Stimulated activated CD8-positive, alpha-beta memory T cell treated with anti-CD3 and anti-CD28 coated beads, Interleukin-15, amount 100 ng/mL, for 24 hours (primary cell): ENCODE results near the gene POFUT2.

Experiments
- DNase-seq: peaks from one replicate; pipeline ENCODE4 v3.0.0-alpha.2; 2020; ENCODE audit warnings: low read depth

The POFUT2 gene

DNA sequence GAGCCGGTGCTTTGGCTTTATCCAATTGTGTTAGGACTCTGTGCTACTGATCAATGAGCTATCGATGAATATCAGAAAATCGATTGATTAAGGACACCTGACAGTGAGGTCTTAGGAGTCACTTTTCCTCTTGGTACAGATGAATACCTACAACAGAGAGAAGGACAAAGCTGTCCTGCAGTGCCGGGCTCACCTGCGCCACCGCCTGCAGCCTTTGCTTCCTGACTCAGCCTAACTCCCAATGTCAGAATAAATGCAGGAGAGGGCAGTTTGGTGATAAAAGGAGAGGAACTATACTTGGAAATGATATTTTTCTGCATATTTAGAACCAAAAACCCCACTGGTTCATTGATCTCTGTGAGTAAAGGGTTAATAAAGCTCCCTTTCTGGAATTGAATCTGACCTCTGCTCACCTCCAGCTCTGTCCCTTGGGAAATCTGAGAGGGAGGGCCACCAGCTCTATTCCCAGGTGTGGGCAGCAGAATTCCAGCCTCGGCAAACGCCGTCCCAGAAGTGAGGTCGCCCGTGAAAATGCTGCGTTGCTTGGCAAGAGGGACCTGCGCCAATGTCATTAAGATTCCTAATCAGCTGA lies 39.3 kb downstream of the POFUT2 start:
- no peak for DNase-seq

DNA sequence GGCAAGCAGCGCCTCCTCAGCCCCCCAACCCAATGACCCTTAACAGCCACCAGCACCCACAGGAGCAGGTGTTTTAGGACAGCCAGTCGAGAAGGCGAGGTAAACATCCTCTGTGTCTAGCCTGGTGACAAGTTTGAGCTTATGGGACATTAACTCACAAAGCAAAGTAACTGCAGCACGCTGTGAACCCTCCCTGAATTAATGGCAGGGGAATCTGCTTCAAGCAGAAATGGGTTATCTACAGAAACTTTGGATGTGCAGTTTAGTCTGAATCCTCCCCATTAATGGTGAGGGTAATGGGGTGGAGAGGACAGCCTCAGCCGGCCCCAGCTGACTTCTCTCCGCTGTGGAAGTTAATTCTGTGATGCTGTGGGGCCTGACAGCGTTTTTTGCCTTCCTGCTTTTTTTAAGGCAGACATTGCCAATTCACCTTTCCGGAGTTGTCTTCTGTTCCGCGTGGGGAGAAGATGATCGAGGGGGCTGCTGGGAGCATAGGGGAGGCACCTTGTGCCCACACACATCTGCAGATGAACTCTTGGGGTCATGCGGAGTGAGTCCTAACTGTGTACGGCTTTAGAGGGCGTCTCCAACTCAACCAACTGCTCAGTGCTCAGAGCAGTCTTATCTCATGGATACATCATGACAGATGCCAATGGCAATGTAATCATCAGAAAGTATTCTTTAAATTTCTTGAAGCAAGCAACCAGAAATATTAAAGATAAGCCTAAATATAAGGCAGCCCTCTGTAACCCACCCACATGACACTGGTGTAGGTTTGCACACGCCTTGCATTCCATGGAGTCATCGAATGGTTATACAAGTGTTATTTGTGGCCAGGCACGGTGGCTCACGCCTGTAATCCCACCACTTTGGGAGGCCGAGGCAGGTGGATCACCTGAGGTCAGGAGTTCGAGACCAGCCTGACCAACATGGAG lies 41.0 kb downstream of the POFUT2 start:
- no peak for DNase-seq

DNA sequence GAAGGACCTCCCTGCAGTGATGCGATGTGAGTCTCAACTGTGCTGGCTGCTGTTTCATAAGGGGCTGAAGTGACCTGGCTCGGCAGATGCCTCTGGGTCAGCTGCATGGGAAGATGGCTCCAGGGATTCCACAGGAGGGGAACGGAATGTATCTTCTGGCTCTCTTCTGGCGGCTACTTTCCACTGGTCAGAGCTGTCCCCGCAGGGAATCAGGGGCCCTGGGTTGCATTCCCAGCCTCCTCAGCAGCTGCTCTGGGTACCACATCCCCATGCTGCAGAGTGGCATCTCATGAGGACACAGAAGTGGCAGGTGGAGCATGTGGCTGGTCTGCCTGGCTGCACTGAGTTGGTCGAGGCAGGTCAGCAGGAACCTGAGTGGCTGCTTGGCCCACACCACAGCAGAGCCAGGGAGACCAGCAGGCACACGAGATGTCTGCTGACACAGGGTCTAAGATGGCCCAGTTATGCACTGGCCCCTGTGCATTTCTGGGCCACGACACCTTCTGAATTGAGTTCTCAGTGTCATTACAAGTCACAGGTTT lies 42.8 kb downstream of the POFUT2 start:
- no peak for DNase-seq

DNA sequence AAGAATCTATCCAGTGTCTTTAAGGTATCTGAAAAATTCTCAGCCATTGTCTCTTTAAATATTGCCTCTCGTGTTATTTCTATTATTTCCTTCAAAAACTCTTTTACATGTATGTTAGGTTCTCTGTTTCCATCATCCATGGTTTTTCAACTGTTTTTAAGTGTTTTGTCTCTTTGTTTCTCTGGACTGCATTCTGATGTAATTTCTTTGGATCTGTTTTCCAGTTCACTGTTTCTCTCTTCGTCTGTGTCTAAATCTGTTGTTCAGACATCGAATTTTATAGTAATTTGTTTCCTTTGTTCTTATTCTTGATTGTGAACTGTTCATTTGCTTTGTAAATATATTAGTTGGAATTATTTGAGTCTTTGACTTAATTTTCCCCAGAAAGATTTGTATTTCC lies 44.1 kb downstream of the POFUT2 start:
- DNase-seq = no peak

DNA sequence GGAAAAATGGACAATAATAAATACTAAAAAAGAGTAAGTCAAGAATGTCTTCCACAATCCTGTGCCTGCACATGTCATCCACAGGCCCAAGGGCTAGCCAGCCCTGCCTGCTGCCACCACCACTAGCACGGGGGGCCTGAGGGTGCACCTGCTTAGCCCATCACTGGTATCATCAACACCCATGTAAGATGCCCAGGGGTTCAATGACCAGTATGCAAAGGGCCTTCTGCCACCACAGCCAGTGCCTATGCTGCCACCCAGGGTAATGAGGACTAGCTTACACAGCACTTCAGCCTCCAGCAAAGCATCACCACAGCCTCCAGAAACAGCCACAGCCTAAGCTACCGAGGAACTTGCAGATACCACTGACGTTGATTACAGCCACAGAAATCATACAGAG lies 46.3 kb downstream of the POFUT2 start:
- no peak for DNase-seq

DNA sequence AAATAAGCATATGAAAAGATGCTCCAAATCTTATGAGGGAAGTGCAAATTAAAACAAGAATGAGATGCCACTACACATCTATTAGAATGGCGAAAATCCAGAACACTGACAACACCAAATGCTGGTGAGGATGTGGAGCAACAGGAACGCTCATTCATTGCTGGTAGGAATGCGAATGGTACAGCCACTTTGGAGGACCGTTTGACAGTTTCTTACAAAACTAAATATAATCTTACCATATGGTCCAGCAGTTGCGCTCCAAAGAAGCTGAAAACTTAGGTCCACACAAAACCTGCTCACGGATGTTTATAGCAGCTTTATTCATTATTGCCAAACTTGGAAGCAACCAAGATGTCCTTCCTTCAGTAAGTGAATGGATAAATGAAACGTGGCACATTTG lies 50.3 kb downstream of the POFUT2 start:
- DNase-seq = no peak

DNA sequence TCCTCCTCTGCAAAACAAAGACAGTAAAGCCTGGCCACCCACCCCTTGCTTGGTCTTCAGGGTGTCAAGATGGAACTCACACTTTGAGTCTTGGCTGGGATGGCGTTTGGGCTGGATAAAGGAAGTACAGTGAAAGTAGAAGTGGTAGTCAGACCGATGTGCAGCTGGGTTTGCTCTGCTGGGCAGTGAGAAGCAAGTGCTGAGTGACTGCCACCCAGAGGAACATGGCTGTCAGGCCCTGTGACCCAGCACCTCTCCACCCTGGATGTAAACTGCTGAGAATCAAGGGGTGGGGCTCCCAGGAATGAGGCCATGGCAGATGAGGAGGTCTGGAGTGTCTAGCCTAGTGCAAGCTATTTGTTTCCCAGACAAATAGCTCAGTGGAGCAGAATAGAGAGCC lies 51.2 kb downstream of the POFUT2 start:
- DNase-seq = no peak

DNA sequence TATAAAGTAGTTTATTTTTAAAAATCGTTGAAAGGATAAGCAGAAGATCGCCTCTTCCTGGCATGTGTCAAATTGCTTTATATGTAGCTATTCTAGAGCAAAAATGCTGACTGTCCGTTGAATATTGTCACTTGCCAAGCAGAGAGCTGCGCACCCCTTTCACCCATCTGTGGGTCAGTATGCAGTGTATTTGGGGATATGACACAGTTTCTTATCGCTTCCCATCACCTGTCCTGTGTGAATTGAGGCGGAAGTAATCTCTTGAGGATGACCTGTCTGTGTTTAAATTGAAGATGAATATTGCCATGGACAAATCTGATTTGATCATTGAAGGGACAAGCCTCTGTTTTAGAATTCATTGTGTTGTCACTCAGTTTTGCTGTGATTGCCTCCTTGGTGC lies 52.2 kb downstream of the POFUT2 start:
- no peak for DNase-seq

DNA sequence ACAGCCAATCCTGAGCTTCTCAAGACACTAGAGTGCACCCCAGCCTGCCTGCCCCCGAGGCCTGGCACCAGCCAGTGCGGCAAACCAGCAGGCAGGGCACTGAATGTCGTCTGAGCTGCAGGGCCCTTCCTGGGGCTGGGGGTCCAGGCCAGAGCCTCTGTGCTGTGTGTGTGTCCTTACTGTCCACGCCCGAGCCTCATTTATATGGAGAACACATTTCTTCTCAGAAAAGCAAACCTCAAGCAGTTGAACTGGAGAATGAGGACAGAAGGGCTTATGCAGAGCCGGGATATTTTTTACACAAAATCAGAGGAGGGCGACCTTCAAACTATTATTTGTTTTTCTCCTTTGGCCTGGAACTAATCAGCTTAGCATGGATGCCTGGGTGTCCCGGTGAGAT lies 52.7 kb downstream of the POFUT2 start:
- DNase-seq = no peak

DNA sequence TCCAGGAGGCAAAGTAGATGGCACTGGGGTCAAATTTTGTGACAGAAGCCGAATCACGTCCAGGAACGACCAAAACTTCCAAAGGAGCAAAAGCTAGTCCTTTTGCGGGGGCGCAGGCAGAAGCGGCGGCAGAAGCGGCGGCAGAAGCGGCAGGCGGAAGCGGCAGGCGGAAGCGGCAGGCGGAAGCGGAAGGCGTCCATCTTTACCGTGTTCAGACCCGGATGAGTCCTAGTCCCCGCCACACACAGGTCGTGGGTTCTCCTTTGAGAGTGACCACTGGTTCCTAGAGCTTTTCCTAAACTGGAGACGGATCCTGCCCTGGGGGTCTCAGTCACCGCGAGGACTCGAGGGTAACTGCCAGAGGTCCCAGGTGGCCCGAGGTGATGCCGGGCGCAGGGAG lies 53.6 kb downstream of the POFUT2 start:
- no peak for DNase-seq

DNA sequence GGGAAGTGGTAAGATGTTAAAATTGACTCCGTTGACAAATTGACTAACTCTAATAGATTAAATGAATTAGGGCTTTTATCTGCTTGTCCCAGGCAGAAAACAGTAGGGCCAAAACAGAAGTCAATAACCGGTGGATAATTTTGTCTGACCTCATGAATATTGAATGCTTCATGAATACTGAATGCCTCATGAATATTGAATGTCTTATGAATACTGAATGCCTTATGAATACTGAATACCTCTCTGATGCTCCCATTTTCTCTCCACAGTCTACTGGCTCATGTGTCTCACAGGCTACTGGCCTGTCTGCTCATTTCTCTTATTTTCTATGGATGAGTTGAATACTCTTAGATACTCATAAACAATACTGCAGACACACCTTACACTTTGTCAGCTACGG lies 56.0 kb downstream of the POFUT2 start:
- DNase-seq = no peak

DNA sequence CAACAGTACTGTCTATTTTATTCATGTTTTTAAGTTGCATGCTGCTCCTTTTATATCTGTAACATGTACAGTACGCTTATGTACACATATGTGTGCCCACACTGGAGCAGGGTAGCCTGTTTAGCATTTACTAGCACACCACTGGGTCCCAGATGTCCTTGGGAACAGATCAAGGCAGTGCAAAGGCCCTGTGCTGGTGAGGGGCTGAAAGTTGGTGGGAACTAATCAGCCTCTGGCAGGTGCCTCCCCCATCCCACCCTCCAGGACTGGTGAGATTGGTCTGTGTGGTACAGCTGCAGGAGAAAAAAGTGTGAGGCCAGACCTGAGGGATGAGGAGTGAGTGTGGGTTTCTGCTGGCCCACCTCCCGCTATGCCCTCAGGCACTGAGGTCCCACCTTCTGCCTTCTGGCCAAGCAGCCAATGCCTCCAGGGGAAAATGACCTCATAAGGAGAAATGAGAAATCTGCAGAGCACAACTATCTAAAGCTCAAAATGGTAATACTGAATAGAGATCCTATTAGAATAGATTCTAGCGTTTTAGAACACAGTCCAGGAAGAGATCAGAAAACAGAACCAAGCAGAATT lies 58.9 kb downstream of the POFUT2 start:
- no peak for DNase-seq

DNA sequence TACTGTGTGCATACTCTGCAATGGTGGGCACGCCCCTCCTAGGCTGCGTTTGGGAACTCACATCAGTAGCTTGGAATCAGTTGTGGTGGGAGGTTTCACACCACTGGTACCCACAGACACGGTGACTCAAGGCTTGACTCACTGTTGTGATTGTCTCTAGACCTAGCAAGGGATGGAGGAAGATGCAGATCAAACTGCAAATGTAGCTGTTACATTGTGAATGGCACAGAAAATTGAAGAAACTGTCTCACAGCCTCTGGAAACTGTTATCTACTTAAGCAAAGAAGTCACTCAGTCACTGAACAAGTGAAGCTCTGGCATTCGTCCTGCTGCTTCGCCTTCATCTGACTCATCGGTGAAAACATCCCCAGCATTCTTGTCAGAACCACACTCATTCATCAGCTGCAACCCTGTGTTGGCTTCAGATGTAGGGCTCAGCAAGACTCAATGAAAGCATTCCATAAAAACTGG lies 59.5 kb downstream of the POFUT2 start:
- peak; percentile 38 for DNase-seq

DNA sequence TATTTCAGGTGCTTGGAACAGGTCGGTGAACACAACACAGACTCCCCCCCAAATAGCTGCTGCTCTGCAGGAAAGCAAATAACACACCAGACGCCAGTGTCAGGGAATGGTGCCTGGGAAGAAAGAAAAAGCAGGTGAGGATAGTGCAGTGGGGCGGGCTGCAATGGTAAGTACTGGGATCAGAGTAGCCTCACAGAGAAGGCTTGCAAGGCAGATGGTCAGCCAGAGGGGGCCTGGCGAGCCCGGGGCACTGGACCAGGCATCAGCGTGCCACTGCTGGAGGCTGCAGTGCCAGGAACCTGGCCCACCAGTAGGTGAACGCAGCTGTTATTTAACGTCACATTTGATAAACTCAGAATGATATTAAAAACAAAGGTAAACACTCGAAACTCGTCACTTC lies 60.0 kb downstream of the POFUT2 start:
- no peak for DNase-seq

DNA sequence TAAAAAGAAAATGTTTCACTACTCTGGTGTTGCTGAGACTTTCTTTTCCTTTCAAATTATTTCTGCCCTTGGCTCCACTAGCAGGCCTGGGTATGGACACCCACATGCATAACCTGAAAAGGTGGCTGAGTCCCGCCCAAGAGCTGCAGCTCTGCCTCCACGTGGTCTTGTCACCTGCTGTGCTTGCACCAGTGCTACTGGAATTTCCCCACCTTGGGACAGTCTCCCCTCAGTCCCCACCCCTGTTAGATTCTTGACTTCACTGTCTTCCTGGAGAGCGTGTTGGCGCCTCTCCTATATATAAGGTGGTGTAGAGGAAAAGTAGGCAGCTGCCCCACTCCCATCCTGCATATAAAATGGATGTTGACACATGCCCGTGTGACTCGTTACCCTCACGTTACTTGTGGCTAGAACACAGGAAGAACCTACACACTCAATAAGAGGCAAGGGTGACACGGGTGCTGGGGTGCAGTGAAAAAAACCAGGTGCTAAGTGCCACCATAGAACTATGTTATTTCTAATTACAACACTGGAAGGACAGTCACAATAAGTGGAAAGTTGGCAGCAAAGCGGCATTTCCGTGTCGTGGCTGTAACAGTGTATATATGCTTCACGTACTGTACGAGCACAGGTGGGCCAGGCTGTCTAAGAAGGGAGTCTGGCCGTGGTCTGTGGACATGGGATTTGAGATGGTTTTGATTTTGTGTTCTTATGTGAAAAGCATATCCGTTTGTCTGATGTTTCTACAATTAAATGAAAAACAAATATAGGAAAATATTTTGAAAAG lies 61.0 kb downstream of the POFUT2 start:
- DNase-seq = no peak

DNA sequence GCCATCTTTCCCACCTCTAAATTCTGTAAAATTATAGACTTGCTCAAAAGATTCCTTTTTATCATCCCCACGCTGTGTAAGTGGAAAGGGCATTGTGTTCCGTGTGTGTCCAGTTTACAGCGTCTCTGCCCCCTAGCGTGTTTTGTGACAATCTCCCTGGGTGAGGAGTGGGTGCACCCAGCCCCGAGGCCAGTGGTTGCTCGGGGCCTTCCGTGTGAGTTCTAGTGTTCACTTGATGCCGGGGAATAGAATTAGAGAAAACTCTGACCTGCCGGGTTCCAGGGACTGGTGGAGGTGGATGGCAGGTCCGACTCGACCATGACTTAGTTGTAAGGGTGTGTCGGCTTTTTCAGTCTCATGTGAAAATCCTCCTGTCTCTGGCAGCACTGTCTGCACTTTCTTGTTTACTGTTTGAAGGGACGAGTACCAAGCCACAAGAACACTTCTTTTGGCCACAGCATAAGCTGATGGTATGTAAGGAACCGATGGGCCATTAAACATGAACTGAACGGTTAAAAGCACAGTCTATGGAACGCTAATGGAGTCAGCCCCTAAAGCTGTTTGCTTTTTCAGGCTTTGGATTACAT lies 61.9 kb downstream of the POFUT2 start:
- DNase-seq = no peak

DNA sequence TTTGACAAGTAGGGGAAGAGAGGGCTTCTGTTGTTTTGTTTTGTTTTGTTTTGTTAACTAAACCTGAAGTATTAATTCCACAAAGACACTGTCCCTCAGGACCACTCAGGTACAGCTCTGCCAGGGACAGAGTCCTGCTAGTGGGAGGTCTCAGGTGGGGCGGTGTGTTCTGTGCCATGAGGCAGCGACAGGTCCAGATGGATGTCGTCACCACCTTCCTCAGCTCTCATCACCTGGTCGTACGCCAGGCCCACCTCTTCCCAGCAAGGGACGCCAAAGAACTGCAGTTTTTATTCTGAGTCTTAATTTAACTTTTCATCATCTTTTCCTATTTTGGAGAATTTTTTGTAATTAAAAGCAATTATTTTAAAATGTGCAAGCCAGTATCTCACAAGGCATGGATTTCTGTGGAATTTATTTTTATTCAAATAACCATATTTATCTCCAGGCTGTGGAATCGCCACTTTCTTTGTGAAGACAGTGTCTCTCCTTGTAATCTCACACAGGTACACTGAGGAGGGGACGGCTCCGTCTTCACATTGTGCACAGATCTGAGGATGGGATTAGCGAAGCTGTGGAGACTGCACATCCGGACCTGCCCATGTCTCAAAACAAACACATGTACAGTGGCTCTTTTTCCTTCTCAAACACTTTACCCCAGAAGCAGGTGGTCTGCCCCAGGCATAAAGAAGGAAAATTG lies 62.5 kb downstream of the POFUT2 start:
- DNase-seq = no peak

DNA sequence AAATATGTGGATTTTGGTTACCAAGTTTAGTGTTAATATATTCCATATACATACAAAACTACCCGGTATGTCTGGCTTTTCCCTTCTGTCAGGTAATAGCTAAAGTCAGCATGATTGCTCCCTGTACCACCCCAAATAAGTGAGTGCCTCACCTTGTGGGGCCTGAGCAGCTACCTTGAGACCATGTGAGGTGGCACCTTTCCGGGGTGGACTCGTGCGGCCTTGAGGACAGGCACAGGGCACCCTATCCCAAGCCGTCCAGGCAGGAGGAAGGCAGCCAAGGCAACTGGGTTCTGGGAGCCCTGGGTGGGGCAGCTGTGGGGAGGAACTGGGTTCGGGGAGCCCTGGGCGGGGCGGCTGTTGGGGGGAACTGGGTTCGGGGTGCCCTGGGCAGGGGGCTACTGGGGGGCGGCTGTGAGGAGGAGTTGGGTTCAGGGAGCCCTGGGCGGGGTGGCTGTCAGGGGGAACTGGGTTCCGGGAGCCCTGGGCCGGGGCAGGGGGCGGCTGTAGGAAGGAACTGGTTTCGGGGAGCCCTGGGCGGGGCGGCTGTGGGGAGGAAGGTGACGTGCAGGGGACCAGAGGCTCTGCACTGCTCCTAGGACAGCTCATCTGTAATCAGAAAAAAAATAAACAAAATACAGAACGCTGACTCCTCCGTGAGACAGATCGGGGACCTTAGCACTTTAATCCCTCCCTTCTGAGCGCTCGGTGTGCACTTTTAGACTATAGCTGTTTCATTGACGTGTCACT lies 63.3 kb downstream of the POFUT2 start:
- DNase-seq = no peak

DNA sequence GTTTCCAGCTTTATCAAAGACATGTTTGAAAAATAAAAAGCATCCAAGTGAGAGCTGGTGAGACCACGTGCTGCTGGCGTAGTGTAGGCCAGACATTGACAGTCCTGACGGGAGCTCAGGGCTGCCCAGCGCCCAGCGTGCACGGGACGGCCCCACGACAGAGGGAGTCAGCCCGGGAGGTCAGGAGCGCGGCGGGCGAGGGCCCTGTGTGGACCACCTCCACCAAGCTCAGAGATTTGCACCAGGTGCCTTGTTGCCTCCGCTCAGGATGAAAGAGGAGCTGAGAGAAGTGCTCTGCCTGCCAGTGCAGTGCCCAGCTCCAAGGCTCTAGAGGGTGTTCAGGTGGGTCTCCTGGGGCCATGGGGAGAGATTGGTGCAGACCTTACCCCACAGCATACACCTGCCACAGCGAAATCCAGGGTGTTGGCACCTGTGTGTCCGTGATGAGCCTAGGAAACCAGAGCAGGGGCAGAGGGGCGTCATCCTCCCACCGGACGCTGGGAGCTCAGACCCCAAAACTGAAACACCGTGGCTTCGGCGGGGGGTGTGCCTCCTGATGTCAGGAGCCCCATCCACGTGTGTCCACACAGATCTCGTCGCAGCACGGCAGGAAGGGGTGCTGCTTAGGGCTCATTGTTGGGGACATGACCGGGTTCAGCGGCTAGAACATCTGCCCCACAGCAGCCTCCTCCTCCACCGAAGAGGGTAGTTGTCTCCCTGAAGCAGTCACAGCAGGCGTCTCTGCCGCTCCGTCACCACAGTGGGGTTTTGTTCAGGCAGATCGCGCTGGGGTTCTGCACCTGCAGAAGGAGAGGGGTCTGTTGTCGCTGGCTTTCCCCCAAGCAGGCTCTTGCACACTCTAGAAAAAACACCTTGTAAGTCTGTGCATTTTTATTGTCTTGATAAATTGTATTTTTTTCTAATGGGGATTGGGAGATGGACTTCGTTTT lies 64.2 kb downstream of the POFUT2 start:
- DNase-seq = no peak
